ENCODE results near the gene CASR. TPM values are rescaled to one million over a fixed set of nuclear protein-coding genes. Genes with fewer than 3 reads are reported as not detected.

Gene CASR
- total RNA-seq, 1 experiment from 2014 or later: 0.02 TPM

- Histone ChIP-seq H2BK12ac (ENCODE audit: insufficient read length, low read depth, low read length) (no peak overlapping the region), H2BK5ac (ENCODE audit: insufficient read length, low read length) (no peak overlapping the region), H4K8ac (replicated peaks; ENCODE audit: insufficient read length, low read depth, low read length) (no peak overlapping the region), H3K79me2 (ENCODE audit: insufficient read depth, low read length) (no peaks in the 10 kb centered on the region), H3K23ac (ENCODE audit: insufficient read length, low read depth, low read length) (no peak overlapping the region), H4K20me1 (ENCODE audit: control insufficient read depth, insufficient read depth, insufficient read length) (no peaks in the 10 kb centered on the region), H3K23me2 (ENCODE audit: insufficient read length, low read depth, low read length, poor library complexity, severe bottlenecking) (no peaks in the 10 kb centered on the region), H2AK5ac (ENCODE audit: insufficient read length, low read length) (no peak overlapping the region), H3K14ac (ENCODE audit: insufficient read depth, low read length) (no peak overlapping the region), H2BK20ac (ENCODE audit: low read depth, low read length, poor library complexity, severe bottlenecking) (no peak overlapping the region), H4K5ac (ENCODE audit: insufficient read length, low read depth, low read length) (no peak overlapping the region), H3K4ac (ENCODE audit: low read depth, low read length) (no peak overlapping the region), H2BK15ac (ENCODE audit: low read depth, low read length) (no peak overlapping the region), H2BK120ac (ENCODE audit: low read depth, low read length, poor library complexity, severe bottlenecking) (no peak overlapping the region), H3K27ac (ENCODE audit: insufficient read length, low read depth, low read length) (no peak overlapping the region), H3K4me1 (ENCODE audit: insufficient read depth, low read length) (no peaks in the 10 kb centered on the region), H3K9me3 (ENCODE audit: control insufficient read depth, low read depth, low read length) (no peaks in the 10 kb centered on the region), H3K79me1 (ENCODE audit: insufficient read depth, low read depth, low read length, poor library complexity, severe bottlenecking) (no peaks in the 10 kb centered on the region), H3K4me2 (ENCODE audit: insufficient read depth, insufficient read length, low read length) (no peak overlapping the region), H3K27me3 (ENCODE audit: insufficient read depth, low read length) (no peaks in the 10 kb centered on the region; the same call in 1 of the 2 replicates), H3K56ac (ENCODE audit: insufficient read length, low read depth, low read length) (no peak overlapping the region), H2AFZ (ENCODE audit: low read length) (no peak overlapping the region), H3K9ac (ENCODE audit: extremely low read depth, insufficient read length, low read length) (no peak overlapping the region), H3T11ph (ENCODE audit: low read length) (no peak overlapping the region), H3K18ac (ENCODE audit: insufficient read length, low read depth, low read length) (no peak overlapping the region), H4K91ac (ENCODE audit: insufficient read length, low read depth, low read length) (no peak overlapping the region)
- no peaks in the 10 kb centered on the region for H3K4me1 Mint-ChIP-seq
- peaks cover 25% of the 10 kb centered on the region for H3K27me3 Mint-ChIP-seq (ENCODE audit: low read depth)
- H3K9me3 Mint-ChIP-seq: no peaks in the 10 kb centered on the region
- H3K36me3 Mint-ChIP-seq (ENCODE audit: insufficient read depth in 1 of 3, low read depth in 3 of 3): no peaks in the 10 kb centered on the region
- TF ChIP-seq, protein P1, sequence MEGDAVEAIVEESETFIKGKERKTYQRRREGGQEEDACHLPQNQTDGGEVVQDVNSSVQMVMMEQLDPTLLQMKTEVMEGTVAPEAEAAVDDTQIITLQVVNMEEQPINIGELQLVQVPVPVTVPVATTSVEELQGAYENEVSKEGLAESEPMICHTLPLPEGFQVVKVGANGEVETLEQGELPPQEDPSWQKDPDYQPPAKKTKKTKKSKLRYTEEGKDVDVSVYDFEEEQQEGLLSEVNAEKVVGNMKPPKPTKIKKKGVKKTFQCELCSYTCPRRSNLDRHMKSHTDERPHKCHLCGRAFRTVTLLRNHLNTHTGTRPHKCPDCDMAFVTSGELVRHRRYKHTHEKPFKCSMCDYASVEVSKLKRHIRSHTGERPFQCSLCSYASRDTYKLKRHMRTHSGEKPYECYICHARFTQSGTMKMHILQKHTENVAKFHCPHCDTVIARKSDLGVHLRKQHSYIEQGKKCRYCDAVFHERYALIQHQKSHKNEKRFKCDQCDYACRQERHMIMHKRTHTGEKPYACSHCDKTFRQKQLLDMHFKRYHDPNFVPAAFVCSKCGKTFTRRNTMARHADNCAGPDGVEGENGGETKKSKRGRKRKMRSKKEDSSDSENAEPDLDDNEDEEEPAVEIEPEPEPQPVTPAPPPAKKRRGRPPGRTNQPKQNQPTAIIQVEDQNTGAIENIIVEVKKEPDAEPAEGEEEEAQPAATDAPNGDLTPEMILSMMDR (conservative IDR thresholded peaks at IDR 0.05): no peak
- no peak for DNase-seq
- WGBS (ENCODE audit: extremely low coverage, insufficient read length, low lambda C conversion rate): no CpG with 5 or more reads among the region's 4 CpGs
- H3K27ac Mint-ChIP-seq: no peak overlapping the region
- H3K4me3 Mint-ChIP-seq: no peak overlapping the region
These were observed 62.7 kb downstream of the CASR start for GRCh38 chr3:122246199-122246598.
